ENCODE results near the gene ARSA.

DNA sequence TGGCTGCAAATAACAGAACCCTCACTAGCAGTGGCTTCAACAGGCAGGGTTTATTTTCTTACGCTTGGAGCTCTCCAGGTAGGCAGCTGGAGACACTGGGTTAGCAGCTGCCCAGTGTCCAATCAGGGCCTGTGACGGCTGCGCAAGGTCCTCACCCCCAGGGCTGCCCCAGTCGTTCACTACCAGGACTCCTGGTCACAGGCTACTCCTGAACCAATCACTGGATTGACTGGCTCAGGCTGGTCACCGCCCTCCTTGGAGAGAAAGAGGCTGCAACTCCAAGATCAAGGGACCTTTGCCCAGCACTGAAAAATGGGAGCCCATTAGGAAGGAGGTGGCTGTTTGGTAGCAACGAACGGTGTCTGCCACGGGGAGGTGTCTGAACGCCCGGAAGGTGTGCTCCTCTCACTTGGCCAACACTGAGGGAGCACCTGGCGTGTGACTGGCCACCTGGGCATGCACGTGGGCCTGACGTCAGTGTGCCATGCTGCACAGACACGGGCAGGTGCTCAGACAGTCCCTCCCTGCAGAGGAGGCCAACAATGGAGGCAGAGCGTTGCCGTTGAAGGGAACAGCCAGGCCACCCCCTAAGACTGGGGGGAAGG lies 5.1 kb downstream of the ARSA start:
- TF ChIP-seq CTCF (IDR thresholded peaks at IDR 0.05) (no peak), REST (IDR thresholded peaks at IDR 0.05; ENCODE audit: insufficient read depth in 1 of 2, low read depth in 2 of 2, low read length in 1 of 2) (no peak), POLR2AphosphoS5 (IDR thresholded peaks at IDR 0.05; ENCODE audit: low read depth, low read length) (no peak)
